Bronchial epithelial cell (primary cell): ENCODE data around the gene PPP2CA. TPM values are rescaled to one million over a fixed set of nuclear protein-coding genes. Genes with fewer than 3 reads are reported as not detected.
A peak's percentile ranks its signal among the peaks of the same experiment; 100 is the strongest.

Experiments
- DNase-seq: peaks from one replicate; pipeline ENCODE4 v3.0.0-alpha.2; 2010; ENCODE audit warnings: low read depth
- FAIRE-seq: peaks from 2 replicates; lab custom pipeline; 2011; peaks lifted over from hg19 to GRCh38; lab: Jason Lieb, UNC
- H3K27me3 ChIP-seq: 2 replicates; pipeline ENCODE4 v1.5.1; 2011; ENCODE audit warnings: low read length; ENCODE audit not compliant: control insufficient read depth, insufficient read depth
- H3K36me3 ChIP-seq: 2 replicates; pipeline ENCODE4 v1.5.1; 2011; ENCODE audit warnings: low read length; ENCODE audit not compliant: control insufficient read depth, insufficient read depth
- H3K4me3 ChIP-seq: 2 replicates; pipeline ENCODE4 v1.5.1; 2011; ENCODE audit warnings: mild to moderate bottlenecking, low read depth, low read length, control low read depth
- total RNA-seq: library from RNA; depleted of rRNA; stranded (reverse); fragments of >200 nt; gene quantifications from 2 replicates; pipeline ENCODE4 v1.2.1, GENCODE V29; 2014
- TF ChIP-seq, protein P1 (sequence below): IDR thresholded peaks from 2 replicates; pipeline ENCODE4 v1.5.1; 2011; ENCODE audit warnings: mild to moderate bottlenecking, moderate library complexity, low read length, control low read depth, inconsistent platforms; ENCODE audit not compliant: insufficient read depth, severe bottlenecking

Gene PPP2CA
- total RNA-seq, 1 donor from 2014 or later = 133 TPM

DNA sequence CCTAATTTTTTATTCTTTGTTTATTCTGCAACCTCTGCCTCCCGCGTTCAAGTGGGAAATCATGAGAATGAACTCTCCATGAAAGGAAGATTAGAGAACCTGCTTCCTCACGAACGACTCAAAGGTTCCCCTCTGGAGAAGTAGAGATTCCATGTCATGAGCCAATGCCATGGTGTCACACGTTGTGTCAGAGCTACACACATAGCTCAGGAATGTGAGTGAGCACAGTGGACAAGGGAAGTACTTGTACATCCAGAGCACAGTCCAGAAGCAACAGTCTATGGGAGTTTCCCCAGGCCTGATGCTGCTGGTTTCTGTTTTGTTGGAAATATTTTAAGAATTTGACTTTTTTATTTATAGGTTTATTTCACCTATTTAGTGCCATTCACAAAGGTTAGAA, 26.8 kb upstream of the PPP2CA start:
- FAIRE-seq (no peak), DNase-seq (peak; percentile 89)
- Histone ChIP-seq H3K4me3 (no peak overlapping the region), H3K27me3 (no peaks in the 10 kb centered on the region), H3K36me3 (no peaks in the 10 kb centered on the region)
- TF ChIP-seq, protein P1, sequence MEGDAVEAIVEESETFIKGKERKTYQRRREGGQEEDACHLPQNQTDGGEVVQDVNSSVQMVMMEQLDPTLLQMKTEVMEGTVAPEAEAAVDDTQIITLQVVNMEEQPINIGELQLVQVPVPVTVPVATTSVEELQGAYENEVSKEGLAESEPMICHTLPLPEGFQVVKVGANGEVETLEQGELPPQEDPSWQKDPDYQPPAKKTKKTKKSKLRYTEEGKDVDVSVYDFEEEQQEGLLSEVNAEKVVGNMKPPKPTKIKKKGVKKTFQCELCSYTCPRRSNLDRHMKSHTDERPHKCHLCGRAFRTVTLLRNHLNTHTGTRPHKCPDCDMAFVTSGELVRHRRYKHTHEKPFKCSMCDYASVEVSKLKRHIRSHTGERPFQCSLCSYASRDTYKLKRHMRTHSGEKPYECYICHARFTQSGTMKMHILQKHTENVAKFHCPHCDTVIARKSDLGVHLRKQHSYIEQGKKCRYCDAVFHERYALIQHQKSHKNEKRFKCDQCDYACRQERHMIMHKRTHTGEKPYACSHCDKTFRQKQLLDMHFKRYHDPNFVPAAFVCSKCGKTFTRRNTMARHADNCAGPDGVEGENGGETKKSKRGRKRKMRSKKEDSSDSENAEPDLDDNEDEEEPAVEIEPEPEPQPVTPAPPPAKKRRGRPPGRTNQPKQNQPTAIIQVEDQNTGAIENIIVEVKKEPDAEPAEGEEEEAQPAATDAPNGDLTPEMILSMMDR = no peak

DNA sequence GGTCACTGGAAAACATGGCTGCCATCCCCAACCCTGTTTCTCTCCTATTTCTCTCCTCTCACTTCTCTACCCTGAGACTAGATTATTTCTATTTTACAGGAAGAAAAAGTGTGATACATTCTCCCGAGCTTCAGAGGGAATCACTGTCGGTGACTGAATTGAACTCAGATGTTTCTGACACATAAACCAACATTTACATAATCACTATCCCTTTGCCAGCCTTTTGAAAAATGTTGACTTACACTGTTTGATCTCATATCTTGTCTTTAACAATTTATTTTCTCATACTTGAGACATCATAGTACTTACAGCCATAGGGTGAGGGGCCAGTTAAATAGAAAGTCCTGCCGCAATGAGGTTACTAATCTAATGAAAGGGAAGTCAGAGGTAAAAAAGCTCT, 25.1 kb upstream of the PPP2CA start:
- FAIRE-seq (no peak), DNase-seq (no peak)
- TF ChIP-seq, protein P1 = no peak
- no peaks in the 10 kb centered on the region for H3K27me3 ChIP-seq
- H3K4me3 ChIP-seq = no peak overlapping the region
- H3K36me3 ChIP-seq = no peaks in the 10 kb centered on the region

DNA sequence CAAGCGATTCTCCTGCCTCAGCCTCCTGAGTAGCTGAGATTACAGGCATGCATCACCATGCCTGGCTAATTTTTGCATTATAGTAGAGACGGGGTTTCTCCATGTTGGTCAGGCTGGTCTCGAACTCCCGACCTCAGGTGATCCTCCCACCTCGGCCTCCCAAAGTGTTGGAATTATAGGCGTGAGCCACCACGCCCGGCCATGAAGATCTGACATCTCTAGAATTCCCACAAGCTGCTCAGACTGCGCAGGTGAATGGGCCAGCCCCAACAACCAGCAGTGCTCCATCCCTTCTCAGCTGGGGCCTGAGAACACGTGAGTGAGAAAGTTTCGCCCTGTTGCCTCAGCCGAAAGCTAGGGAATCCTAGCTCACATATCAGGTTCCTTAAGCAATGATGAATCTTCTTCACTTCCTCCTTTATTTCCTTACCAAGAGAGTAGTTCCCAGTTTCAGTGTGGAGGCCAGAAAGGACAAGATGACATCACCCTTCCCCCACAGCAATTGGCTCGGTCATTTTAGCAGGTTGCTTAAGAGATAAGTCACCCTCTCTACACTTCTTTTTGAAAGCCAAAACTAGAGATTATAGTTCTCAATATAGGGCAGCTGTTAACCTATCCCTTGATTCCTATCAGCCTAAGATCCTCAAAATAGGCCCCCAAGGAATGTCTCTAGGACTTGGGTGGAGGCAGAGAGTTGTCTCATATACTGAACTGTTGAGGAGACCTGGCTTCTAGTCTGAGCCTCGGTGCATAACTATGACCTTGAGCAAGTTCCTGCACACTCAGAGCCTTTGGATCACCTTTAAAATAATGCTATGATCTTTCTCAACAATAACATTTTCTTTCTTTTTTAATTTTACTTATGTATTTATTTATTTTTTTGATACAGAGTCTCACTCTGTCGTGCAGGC, 23.9 kb upstream of the PPP2CA start:
- H3K4me3 ChIP-seq = no peak overlapping the region
- FAIRE-seq (peak; percentile 86), DNase-seq (peak; percentile 82)
- no peaks in the 10 kb centered on the region for H3K36me3 ChIP-seq
- H3K27me3 ChIP-seq = no peaks in the 10 kb centered on the region
- TF ChIP-seq, protein P1 = no peak

DNA sequence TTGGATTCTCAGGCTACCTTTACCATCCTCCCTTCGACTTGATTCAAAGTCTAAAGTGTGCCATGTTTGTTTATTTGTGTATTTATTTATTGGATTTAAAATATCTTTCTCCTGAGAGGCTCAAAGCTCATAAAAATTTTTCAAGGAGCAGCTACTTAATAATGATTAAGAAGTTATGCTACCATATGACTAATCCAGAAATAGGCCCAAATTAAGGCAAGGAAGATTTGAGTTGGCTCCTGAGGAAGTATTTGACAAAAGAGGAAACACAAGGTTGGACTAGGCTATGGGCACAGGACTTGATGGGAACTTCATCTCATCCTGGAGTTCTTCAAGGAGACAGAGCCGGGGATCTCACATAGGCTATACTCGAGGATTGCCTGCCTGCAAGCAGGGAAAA, 22.4 kb upstream of the PPP2CA start:
- H3K36me3 ChIP-seq = no peaks in the 10 kb centered on the region
- no peak overlapping the region for H3K4me3 ChIP-seq
- DNase-seq = peak; percentile 61
- H3K27me3 ChIP-seq = no peaks in the 10 kb centered on the region
- TF ChIP-seq, protein P1 = no peak
- no peak for FAIRE-seq

DNA sequence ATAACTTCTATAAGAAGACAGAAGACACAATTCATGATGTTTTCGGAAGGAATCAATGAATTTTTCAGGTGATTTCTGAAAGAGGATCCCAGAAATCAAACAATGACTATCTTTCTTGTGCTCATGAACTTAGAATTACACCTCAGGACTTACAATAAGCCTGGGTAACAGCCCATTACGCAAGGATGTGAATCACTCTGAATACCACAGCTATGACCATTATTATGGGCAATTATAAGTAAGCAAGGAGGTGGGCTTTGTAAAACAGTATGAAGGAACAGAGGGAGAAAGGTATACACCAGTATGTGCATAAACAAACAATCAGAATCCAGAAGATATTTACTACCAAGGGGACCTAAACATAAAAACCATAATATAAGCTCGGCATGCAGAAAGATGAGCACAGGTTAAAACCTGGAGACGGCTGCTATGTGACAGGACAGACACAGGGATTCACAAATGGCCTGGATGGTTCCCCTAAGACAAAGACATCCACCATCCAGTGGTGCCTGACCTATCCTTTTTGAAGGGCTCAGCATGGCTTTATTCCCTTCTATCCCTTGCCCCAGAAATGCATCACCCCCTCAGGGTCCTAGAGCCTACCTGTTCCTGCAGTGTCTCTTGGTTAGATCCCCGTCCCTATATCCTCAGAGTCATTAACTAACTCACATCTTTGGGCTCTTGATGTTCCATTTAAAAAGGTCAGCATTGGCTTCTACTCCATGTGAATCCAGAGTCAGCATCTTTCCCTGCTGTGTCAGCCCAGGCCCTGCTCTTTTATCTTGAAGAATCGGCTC, 21.8 kb upstream of the PPP2CA start:
- DNase-seq (peak; percentile 99), FAIRE-seq (no peak)
- TF ChIP-seq, protein P1 = no peak
- no peaks in the 10 kb centered on the region for H3K27me3 ChIP-seq
- H3K36me3 ChIP-seq = no peaks in the 10 kb centered on the region
- no peak overlapping the region for H3K4me3 ChIP-seq
